ENCODE measurements around the gene PHF12. TPM values are rescaled to one million over a fixed set of nuclear protein-coding genes. Genes with fewer than 3 reads are reported as not detected.
"Not testable (repeated sequence)": the region's sequence is repeated elsewhere in the genome, so short reads cannot be mapped to it uniquely, and the experiment has no call there.

PHF12 gene
- total RNA-seq, 6 donors from 2014 or later = 38.8 to 103 (median 62.7) TPM

DNA sequence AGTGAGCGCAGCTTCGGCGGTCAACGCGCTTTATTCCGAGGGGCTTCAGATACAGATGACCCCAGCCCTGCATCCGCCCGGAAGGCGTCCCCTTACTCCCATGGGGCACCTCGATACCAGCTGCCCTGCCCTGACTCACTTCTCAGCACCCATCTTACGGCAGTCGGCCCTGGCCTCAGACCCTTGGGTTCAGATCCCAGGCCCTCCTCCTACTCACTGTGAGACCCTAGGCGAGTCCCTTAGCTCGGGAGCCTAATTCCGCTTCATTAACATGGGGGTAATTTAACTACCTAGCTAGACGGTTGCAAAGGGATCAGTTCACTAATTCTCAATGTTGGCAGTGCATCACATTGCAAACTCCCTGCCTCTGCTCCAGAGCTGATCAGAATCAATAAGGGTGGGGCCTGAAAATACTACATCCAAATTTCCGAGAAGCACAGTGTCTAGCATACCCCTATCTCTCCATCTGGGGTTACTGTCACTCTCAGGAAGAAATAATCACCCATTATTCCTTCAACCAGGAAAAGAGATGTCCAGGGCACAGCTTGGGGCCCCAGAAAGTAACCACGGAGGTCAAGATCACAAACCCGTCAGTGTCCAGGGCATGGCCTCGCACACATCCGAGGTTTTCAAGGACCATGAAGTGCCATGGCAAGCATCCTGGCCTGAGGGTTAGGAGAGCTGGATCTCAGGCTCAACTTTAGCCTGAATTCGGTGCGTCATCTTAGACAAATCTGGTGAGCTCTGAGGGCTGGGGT is 53.4 kb downstream of the PHF12 start:
- WGBS, 2 donors = 9 to 30% methylated on average over 13 to 16 of the region's 23 CpGs
- H3K4me1 ChIP-seq = peaks cover 44 to 68% (median 50%) of the 10 kb centered on the region in 4 donors
- DNase-seq (no peak), ATAC-seq (ENCODE audit: low FRiP score in 2 of 2) (peak in 1 of 2 donors; percentile 3)
- TF ChIP-seq, protein P1, sequence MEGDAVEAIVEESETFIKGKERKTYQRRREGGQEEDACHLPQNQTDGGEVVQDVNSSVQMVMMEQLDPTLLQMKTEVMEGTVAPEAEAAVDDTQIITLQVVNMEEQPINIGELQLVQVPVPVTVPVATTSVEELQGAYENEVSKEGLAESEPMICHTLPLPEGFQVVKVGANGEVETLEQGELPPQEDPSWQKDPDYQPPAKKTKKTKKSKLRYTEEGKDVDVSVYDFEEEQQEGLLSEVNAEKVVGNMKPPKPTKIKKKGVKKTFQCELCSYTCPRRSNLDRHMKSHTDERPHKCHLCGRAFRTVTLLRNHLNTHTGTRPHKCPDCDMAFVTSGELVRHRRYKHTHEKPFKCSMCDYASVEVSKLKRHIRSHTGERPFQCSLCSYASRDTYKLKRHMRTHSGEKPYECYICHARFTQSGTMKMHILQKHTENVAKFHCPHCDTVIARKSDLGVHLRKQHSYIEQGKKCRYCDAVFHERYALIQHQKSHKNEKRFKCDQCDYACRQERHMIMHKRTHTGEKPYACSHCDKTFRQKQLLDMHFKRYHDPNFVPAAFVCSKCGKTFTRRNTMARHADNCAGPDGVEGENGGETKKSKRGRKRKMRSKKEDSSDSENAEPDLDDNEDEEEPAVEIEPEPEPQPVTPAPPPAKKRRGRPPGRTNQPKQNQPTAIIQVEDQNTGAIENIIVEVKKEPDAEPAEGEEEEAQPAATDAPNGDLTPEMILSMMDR (IDR thresholded peaks at IDR 0.05) = no peak
- TF ChIP-seq POLR2AphosphoS5 (IDR thresholded peaks at IDR 0.05) (no peak), POLR2A (IDR thresholded peaks at IDR 0.05) (peak in 1 of 4 donors; percentile 6), EP300 (IDR thresholded peaks at IDR 0.05) (no peak)
- no peaks in the 10 kb centered on the region for H3K27me3 ChIP-seq
- H3K27ac ChIP-seq = peak overlapping the region; percentile 96 to 97 (median 96)
- H3K9me3 ChIP-seq = no peaks in the 10 kb centered on the region
- peak overlapping the region; percentile 81 to 96 (median 94) for H3K4me3 ChIP-seq
- H3K36me3 ChIP-seq = no peaks in the 10 kb centered on the region

DNA sequence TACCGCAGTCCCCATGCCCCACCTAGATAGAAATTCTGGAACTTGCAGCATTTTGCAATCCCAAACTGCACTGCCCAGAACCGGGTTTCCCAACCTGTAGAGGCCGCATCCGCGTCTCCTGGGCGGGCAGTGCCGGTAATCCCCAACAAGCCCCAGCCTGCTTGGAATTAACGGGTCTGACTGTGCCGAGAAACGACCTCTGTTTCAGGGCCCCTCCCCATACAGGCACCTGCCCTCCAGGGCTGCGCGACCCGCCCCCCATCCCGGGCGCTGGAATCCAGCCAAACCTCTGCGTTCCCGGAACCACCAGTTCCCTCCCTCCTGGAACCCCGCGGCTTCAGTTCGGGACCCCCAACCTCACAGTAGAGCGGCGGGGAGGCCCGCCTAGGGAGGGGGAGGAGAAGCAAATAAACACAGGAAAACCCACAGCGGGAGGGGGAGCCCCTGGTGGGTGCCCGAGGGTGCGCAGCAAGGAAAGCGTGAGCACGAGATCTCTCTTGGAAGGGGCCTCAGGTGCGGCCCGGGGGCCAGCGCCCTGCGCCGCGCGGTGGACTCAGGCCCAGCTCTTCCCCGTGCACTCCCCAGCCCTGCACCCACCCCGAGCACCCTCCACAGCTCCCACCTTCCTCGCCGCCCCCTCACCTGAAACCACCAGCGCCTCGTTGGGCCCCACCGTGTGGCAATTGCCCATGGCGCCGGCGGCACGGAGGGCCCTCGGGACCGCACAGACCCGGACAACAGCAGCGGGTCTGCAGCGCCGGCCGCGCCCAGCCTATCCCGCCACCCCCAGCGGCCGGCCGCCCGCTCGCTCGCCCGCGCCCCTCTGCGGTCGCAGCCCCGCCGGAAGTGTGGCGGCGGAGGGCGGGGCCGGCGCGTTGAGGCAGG is 54.2 kb downstream of the PHF12 start, which contains the start of gene FLOT2:
Gene FLOT2, minus strand, starts transcription at position 850 of the 885 bp plus-strand sequence. Its CDS starts 159 bp downstream, at position 691.
- Histone ChIP-seq H3K27me3 (no peaks in the 10 kb centered on the region), H3K9me3 (no peaks in the 10 kb centered on the region), H3K4me3 (peak within 1 kb of the TSS; percentile 81 to 96 (median 94)), H3K36me3 (no peaks in the 10 kb centered on the region), H3K27ac (peak within 1 kb of the TSS; percentile 96 to 97 (median 96)), H3K4me1 (peaks cover 48 to 70% (median 57%) of the 10 kb centered on the region in 4 donors)
- TF ChIP-seq EP300 (IDR thresholded peaks at IDR 0.05) (peak in 3 of 4 donors; percentile 3 to 61 (median 21)), POLR2A (IDR thresholded peaks at IDR 0.05) (peak in 3 of 4 donors; percentile 46 to 81 (median 62)), POLR2AphosphoS5 (IDR thresholded peaks at IDR 0.05) (peak; percentile 51 to 73)
- TF ChIP-seq, protein P1 (IDR thresholded peaks at IDR 0.05) = peak in 5 of 6 experiments; percentile 31 to 62 (median 44)
- DNase-seq = peak; percentile 86 to 93
- ATAC-seq (ENCODE audit: low FRiP score in 2 of 2) = peak; percentile 81 to 88
- WGBS, 2 donors = 1% methylated on average over 13 to 23 of the region's 73 CpGs

DNA sequence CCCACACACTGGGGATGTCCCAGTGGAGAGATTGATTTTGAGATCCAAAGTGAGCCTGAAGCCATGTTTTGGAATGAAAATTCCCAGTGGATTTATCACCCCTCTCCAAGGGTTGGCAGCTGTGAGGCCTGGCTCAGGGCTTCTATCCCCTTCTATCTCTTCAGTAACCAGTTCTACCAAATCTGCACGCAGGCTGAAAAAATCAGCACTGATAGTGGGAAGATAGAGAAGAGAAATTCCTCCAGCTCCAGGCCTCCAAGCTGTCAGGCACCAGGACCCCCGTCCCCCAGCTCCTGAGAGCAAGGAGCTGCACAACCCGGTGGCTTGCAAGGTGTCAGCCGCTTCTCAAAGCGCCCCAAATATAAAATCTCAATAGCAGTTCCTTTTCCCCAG is 54.8 kb downstream of the PHF12 start:
- H3K36me3 ChIP-seq = peaks cover 0 to 1% (median 0%) of the 10 kb centered on the region in 4 donors
- peak overlapping the region; percentile 96 to 97 (median 96) for H3K27ac ChIP-seq
- whole genome bisulfite sequencing, 2 donors = 4% methylated on average over 5 of the region's 5 CpGs
- H3K4me3 ChIP-seq = peak overlapping the region; percentile 81 to 96 (median 94)
- no peaks in the 10 kb centered on the region for H3K27me3 ChIP-seq
- ATAC-seq (ENCODE audit: low FRiP score in 2 of 2) = no peak
- no peak for DNase-seq
- no peak for TF ChIP-seq POLR2A (IDR thresholded peaks at IDR 0.05)
- H3K9me3 ChIP-seq = no peaks in the 10 kb centered on the region
- peaks cover 42 to 70% (median 56%) of the 10 kb centered on the region in 4 donors for H3K4me1 ChIP-seq

DNA sequence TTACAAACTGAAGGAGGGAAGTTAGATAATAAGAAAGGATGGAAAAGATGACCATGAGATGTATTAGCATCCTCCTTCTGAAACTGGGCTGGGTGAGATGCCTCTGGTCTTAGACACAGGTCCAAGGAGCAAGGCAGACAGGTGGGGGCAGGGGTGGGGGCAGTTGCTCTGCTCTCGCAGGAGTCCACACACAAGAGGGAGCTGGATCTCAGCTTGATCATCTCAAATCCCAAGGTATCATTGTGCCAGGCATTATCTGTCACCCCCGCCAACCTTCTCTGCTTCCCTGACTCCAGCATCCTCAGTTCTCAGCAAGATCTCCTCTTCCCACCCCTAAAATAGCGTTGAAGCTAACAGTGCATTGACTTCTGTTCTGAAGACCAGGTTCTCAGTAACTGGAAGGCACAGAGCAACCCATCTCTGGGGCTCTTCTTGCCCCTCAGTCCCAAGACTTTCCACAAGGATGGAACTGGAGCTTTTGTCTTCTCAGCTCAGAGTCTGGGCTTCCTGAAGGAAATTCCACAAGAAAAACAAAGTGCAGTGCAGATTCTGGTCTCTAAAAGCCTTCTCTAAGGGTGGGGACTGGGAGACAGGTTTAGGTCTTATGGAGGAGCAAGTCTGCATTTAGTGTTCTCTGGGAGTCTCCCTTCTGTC is 55.4 kb downstream of the PHF12 start:
- Histone ChIP-seq H3K4me3 (peak overlapping the region in 3 of 4 donors; percentile 92 to 96 (median 95)), H3K4me1 (peaks cover 42 to 64% (median 53%) of the 10 kb centered on the region in 4 donors), H3K9me3 (no peaks in the 10 kb centered on the region), H3K27ac (peak overlapping the region; percentile 96 to 97 (median 96)), H3K27me3 (no peaks in the 10 kb centered on the region), H3K36me3 (peaks cover 0 to 7% (median 0%) of the 10 kb centered on the region in 4 donors)
- 36 to 46% methylated on average over 3 of the region's 3 CpGs for WGBS, 2 donors
- DNase-seq = no peak
- ATAC-seq (ENCODE audit: low FRiP score in 2 of 2) = no peak
- TF ChIP-seq POLR2AphosphoS5 (IDR thresholded peaks at IDR 0.05) (no peak), EP300 (IDR thresholded peaks at IDR 0.05) (no peak), POLR2A (IDR thresholded peaks at IDR 0.05) (no peak)
- TF ChIP-seq, protein P1 (IDR thresholded peaks at IDR 0.05) = no peak

DNA sequence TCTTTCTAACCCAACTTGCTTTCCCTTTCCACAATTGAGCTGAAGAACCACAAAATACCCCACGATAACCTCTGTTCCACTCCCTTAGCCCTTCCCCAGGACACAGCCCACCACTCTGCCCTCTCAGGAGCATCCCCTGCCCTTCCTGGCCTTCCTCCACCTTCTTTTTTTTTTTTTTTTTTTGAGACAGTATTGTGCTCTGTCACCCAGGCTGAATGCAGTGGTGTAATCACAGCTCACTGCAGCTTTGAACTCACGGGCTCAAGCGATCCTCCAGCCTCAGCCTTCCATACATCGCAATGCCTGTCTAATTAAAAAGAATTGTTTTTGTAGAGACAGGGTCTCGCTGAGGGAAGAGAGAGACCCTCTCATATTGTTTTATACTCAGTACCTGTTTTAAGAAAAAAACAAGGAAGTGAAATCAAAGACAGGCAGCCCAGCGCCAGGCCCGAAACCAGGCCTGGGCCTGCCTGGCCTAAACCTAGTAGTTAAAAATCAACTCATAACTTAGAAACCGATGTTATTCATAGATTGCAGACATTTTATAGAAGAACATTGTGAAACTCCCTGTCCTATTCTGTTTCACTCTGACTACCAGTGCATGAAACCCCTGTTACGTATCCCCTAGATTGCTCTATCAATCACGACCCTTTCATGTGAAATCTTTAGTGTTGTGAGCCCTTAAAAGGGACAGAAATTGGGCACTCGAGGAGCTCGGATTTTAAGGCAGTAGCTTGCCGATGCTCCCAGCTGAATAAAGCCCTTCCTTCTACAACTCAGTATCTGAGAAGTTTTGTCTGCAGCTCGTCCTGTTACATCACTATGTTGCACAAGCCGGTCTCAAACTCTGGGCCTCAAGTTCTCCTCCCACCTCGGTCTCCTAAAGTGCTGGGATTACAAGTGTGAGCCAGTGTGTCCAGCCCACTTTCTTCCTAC is 57.8 kb downstream of the PHF12 start:
- peaks cover 0 to 12% (median 0%) of the 10 kb centered on the region in 4 donors for H3K36me3 ChIP-seq
- peak overlapping the region; percentile 70 to 96 (median 85) for H3K27ac ChIP-seq
- not testable (repeated sequence) for ATAC-seq (ENCODE audit: low FRiP score in 2 of 2); H3K27me3 ChIP-seq; H3K9me3 ChIP-seq; H3K4me3 ChIP-seq
- 54 to 56% methylated on average over 16 of the region's 16 CpGs for WGBS, 2 donors
- H3K4me1 ChIP-seq = peaks cover 42 to 60% (median 50%) of the 10 kb centered on the region in 4 donors
- peak in 1 of 2 donors; percentile 64 for DNase-seq

All from upper lobe of left lung (tissue), 6 donors.